Stomach (tissue), 9 donors: Measurements from ENCODE around the gene PGLYRP3. TPM values are rescaled to one million over a fixed set of nuclear protein-coding genes. Genes with fewer than 3 reads are reported as not detected.

Experiments
- DNase-seq, 2 donors: peaks; one replicate each; pipeline versions ENCODE4 v3.0.0 to v3.0.0-alpha.2; 2013 to 2019
- H3K27ac ChIP-seq, 5 donors: fragments of 200-600 bp in 4 of 5; sonication (generic) in 4 of 5; one replicate each; pipeline ENCODE4 v1.5.1; 2013 to 2019; ENCODE audit warnings: mild to moderate bottlenecking in 1 of 5, moderate library complexity in 1 of 5
- H3K27me3 ChIP-seq, 3 donors: fragments of 200-600 bp; sonication (generic); one replicate each; pipeline ENCODE4 v1.5.1; 2017 to 2019; ENCODE audit warnings: mixed run types in 1 of 3
- H3K36me3 ChIP-seq, 4 donors: fragments of 200-600 bp; sonication (generic); 1 replicate in 3 of 4; 2 replicates in 1 of 4; pipeline ENCODE4 v1.5.1; 2016 to 2019
- H3K4me1 ChIP-seq, 4 donors: fragments of 200-600 bp; sonication (generic); one replicate each; pipeline ENCODE4 v1.5.1; 2016 to 2019
- H3K4me3 ChIP-seq, 4 donors: fragments of 200-600 bp; sonication (generic) in 3 of 4; one replicate each; pipeline ENCODE4 v1.5.1; 2016 to 2019; ENCODE audit warnings: mild to moderate bottlenecking in 1 of 4
- H3K9me3 ChIP-seq, 4 donors: fragments of 200-600 bp; sonication (generic); one replicate each; pipeline ENCODE4 v1.5.1; 2016 to 2019
- CTCF ChIP-seq, 7 experiments: fragments of 450-650 bp in 4 of 7; fragments of 200-600 bp in 3 of 7; sonication (generic) in 3 of 7; IDR thresholded peaks; one replicate each; pipeline ENCODE4 v1.5.1; 2016 to 2019; ENCODE audit warnings: antibody characterized with exemption in 7 of 7, control low read depth in 2 of 7, mild to moderate bottlenecking in 1 of 7
- EP300 ChIP-seq: sonication (generic); formaldehyde crosslinking; IDR thresholded peaks from one replicate; pipeline ENCODE4 v1.6.1; 2017; ENCODE audit warnings: antibody characterized with exemption
- POLR2A ChIP-seq, 4 donors: fragments of 450-650 bp; IDR thresholded peaks; one replicate each; pipeline ENCODE4 v1.6.1; 2016; ENCODE audit warnings: antibody characterized with exemption in 4 of 4, control low read depth in 2 of 4, mild to moderate bottlenecking in 1 of 4, moderate library complexity in 1 of 4
- POLR2AphosphoS5 ChIP-seq, 3 donors: sonication (generic); formaldehyde crosslinking; IDR thresholded peaks; one replicate each; pipeline ENCODE4 v1.6.1; 2016; ENCODE audit warnings: antibody characterized with exemption in 3 of 3
- WGBS, 5 donors: extraction: QIAGEN DNeasy Blood & Tissue Kit in 3 of 5; methylation state at CpG; one replicate each; pipeline versions ENCODE4 v1.1.5 to v1.1.7; 2013 to 2018; 5-methylcytosine and 5-hydroxymethylcytosine counted together
- intact Hi-C: fragments of 100-400 bp; cut with DNase I; formaldehyde crosslinking; loops from one replicate; pipeline ENCODE4 v1.15.1; 2023; ENCODE audit warnings: low total_unique reads
- polyA plus RNA-seq, 3 donors: library from polyadenylated mRNA; stranded (reverse); fragments of 200-250 nt; gene quantifications; one replicate each; pipeline ENCODE4 v1.2.3, GENCODE V29; 2013
- total RNA-seq, 5 donors: library from RNA; depleted of rRNA; stranded (reverse); fragments of >200 nt; gene quantifications; one replicate each; pipeline versions ENCODE4 v1.1.0 to v1.2.3, GENCODE V29; 2014 to 2016
- donor health status: healthy with polysubstance abuse.
- donor health status: Bipolar disorder and iron deficiency.
- donor health status: healthy.

The PGLYRP3 gene
- total and polyA plus RNA-seq, 8 donors, result 1.6 TPM; not detected in 7

DNA sequence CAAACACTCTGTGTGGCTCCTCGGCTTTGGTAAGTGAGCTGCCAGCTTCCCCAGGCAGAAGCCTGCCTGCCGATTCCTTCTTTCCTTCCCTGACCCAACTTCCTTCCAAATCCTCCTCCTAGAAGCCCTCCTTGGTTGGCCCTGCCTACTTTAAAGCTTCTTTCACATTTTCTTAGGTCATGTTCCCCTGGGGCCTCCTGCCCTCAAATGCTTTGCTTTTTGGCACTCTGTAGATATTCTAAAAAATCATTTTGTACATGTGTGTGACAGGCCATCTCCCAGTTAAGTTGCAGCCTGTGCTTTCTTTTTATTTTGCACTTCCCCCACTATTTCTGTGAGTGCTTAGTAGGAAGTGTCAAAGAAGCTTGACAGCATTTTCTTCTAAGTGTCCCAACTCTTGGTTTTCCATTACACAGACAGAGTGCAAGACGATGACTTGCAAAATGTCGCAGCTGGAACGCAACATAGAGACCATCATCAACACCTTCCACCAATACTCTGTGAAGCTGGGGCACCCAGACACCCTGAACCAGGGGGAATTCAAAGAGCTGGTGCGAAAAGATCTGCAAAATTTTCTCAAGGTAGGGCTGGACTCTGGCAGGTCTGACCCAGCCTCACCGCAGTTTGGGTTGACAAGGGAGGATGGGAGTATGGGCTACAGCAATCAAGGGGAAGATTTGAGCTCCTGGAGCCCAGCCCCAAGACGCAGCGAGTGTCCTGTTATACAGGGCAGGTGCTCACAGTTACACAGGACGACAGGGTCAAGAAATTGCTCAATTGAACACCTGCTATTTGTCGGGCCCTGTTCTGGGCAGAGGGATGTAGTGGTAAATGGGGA, 45.3 kb upstream of the PGLYRP3 start, which contains the start of gene S100A9:
Gene S100A9, plus strand, starts transcription at position 2 of the 838 bp plus-strand sequence. Its CDS starts 430 bp downstream, at position 432.
- Histone ChIP-seq H3K9me3 (no peaks in the 10 kb centered on the region), H3K27me3 (peaks cover 0 to 24% (median 0%) of the 10 kb centered on the region in 3 donors), H3K4me3 (peak within 1 kb of the TSS in 3 of 4 donors; percentile 3 to 40 (median 27)), H3K36me3 (no peaks in the 10 kb centered on the region), H3K27ac (peak within 1 kb of the TSS in 3 of 5 donors; percentile 45 to 77 (median 56)), H3K4me1 (no peaks in the 10 kb centered on the region)
- peak in 1 of 3 donors; percentile 26 for TF ChIP-seq POLR2AphosphoS5 (IDR thresholded peaks at IDR 0.05)
- TF ChIP-seq CTCF (IDR thresholded peaks at IDR 0.05), result no peak
- no peak for TF ChIP-seq EP300
- DNase-seq, result no peak
- intact Hi-C loops, result no loop called here
- 71 to 80% (median 79%) methylated on average over 11 of the region's 11 CpGs for WGBS, 5 donors

DNA sequence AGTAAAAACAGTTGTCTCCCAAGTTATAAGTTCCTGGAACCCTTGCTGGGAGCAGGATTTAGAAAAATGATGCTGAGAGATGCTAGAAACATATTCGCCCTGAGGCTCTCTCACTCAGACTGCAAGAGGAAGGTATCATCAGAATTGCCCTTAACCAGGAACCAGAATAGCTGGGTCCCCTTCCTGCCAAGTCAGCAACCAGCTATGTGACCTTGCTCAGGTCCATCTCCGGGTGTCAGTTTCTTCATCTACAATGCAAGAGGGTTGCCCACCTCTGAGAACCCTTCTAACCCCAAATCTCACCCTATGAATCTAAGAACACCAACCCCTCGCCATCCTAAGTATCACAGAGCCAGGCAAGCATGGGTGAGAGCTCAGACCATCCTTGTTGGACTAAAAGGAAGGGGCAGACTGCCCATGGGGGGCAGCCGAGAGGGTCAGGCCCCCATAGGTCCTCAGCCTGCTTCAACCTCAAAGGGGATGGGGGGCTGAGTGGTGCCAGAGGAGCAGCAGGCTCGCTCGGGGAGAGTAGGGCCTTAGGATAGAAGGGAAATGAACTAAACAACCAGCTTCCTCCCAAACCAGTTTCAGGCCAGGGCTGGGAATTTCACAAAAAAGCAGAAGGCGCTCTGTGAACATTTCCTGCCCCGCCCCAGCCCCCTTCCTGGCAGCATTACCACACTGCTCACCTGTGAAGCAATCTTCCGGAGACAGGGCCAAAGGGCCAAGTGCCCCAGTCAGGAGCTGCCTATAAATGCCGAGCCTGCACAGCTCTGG, 44.5 kb upstream of the PGLYRP3 start:
- intact Hi-C loops, result no loop called here
- peak; percentile 27 to 46 for DNase-seq
- peaks cover 0 to 24% (median 0%) of the 10 kb centered on the region in 3 donors for H3K27me3 ChIP-seq
- H3K9me3 ChIP-seq, result no peaks in the 10 kb centered on the region
- H3K4me3 ChIP-seq, result peak overlapping the region in 1 of 4 donors; percentile 40
- WGBS, 5 donors, result 50 to 62% (median 60%) methylated on average over 10 of the region's 10 CpGs
- H3K4me1 ChIP-seq, result no peaks in the 10 kb centered on the region
- peak overlapping the region in 2 of 5 donors; percentile 56 to 77 for H3K27ac ChIP-seq
- H3K36me3 ChIP-seq, result no peaks in the 10 kb centered on the region
- TF ChIP-seq EP300, result no peak

GRCh38 chr1:153356392-153357075, 43.8 kb upstream of the PGLYRP3 start:
- no peak for TF ChIP-seq EP300
- no peak for TF ChIP-seq POLR2A (IDR thresholded peaks at IDR 0.05)

DNA sequence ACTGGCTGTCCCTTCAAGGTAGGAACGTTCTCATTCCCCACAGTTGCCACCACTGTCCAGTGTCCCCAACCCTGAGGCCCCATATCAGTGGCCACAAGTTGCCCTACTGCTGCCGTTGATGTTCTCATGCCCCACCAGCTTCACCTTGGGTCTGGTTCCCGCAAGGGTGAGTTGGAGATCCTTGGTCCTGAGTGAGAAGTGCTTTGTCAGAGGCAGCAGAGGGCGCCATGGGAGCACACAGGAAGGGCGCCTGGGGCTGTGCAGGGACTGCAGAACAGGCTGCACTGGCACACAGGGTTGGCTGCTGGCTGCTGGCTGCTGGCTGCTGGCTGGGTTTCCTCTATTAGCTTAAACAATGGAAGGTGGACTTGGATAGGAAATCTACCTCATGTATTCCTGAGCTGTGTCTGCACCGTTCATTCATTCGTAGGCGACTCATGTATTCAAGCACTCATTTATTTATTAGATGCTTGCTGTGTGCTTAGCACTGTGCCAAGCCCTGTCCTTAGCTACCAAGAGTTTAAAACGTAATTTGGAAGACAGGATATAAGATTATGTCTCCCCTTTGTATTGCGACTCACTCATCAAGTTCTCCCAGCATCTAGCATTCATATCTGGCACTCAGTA, 42.8 kb upstream of the PGLYRP3 start:
- peak; percentile 53 to 61 for DNase-seq
- WGBS, 5 donors, result 41 to 51% (median 49%) methylated on average over 8 to 10 of the region's 10 CpGs

More at GRCh38 chr1:153356392-153357075, 43.8 kb upstream of the PGLYRP3 start:
- intact Hi-C loops, result no loop called here
- H3K27ac ChIP-seq, result peak overlapping the region in 2 of 5 donors; percentile 56 to 77
- H3K36me3 ChIP-seq, result no peaks in the 10 kb centered on the region
- peaks cover 0 to 30% (median 0%) of the 10 kb centered on the region in 3 donors for H3K27me3 ChIP-seq
- DNase-seq, result no peak
- H3K4me1 ChIP-seq, result no peaks in the 10 kb centered on the region
- no peak overlapping the region for H3K4me3 ChIP-seq
- no peaks in the 10 kb centered on the region for H3K9me3 ChIP-seq
- 77 to 89% (median 87%) methylated on average over 8 of the region's 8 CpGs for WGBS, 5 donors

More for the DNA sequence above, 42.8 kb upstream of the PGLYRP3 start:
- H3K4me1 ChIP-seq, result no peaks in the 10 kb centered on the region
- TF ChIP-seq POLR2AphosphoS5 (IDR thresholded peaks at IDR 0.05) (no peak), CTCF (IDR thresholded peaks at IDR 0.05) (no peak), POLR2A (IDR thresholded peaks at IDR 0.05) (no peak), EP300 (no peak)
- intact Hi-C loops, result no loop called here
- no peak overlapping the region for H3K4me3 ChIP-seq
- H3K9me3 ChIP-seq, result no peaks in the 10 kb centered on the region
- H3K27ac ChIP-seq, result no peak overlapping the region
- no peaks in the 10 kb centered on the region for H3K36me3 ChIP-seq
- H3K27me3 ChIP-seq, result peaks cover 0 to 40% (median 0%) of the 10 kb centered on the region in 3 donors
